Activated gamma-delta T cell (primary cell): Measurements from ENCODE around the gene PRKN.

Experiments
- DNase-seq: peaks from one replicate; lab custom pipeline; 2025; lab: John Stamatoyannopoulos, UW

Gene PRKN

DNA sequence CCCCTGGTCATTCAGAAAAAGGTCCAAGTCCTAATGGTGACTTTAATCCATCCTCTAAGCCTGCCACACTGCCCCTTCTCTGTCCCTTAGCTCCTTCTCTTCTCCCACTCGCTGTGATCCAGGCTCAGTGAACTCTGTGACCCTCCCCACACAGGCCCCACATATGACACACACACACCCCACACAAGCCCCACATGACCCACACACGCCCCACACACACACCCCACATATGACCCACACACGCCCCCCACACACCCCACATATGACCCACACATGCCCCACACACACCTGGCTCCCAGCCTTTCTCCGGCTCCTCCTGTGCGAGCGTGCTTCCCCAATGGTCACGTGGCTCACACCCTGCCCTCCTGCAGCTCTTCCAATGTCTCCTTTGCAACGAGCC is 925.3 kb downstream of the PRKN start:
- no peak for DNase-seq

DNA sequence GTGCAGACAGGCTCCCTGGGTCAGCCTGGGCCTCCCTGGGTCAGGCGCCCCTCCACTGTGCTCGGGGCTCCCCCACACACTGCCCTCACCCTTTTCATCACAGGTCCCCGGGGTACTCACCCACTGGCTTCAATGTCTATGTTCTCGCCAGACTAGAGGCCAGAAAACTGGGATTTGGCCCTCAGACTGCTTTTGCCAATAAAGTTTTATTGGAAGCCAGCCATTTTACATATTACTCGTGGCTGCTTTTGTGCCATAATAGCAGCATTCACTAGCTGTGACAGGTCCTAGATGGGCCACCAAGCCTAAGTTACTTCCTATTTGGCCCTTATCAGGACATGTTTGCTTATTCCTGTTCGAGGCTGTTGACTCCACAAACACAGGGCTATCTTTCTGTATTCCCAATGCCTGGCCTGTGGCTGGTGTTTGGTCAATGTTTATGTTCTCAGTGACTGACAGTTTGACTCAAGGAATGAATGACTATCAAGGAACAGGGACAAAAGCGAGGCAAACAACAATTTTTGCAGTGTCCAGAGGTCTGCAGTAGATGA is 928.6 kb downstream of the PRKN start:
- DNase-seq: no peak

DNA sequence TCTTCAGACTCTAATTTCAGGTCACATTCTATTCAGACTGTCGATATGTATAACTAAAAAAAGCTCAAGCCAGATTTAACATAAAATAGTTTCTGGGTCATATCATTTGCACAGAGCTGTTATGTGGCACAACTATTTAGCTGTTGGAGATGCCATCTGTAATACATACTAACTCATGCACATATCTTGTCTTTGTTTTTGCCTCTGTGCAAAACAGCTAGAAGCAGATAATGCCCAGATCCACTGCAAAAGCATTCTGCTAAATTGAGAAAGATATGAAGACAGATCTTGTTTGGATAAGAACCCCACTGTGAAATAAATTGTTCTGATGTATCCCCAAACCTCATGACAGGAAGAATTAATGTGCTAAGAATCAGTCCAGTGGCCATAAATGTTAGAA is 930.9 kb downstream of the PRKN start:
- DNase-seq: no peak

DNA sequence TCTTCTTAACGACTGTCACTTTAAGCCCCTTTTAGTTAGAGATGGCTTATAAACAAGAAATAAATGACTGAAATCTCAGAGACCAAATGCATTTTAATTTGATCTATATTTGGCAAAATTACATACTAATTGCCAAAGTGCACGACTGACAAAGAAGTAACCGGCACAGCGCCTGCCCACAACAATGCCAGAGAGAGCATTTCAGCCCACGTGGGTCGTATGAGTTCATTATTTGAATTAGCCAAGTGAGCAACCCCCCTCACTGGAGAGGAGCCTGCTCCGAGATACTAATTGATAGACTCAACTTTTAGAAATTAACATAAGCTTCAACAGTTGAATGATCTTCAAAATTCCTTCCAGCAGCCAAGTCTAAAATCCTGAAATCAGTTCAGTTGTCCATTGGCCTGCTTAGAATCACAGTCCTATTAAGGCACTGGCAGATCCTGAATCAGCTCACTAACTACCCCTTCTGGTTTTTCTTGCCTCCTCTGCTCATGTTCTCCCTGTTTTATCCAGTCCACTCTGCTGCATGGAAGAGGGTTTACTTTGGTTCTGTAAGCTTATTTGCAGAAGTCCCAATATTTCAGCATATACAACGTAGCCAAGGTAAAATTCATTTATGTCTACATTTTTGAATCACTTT is 934.6 kb downstream of the PRKN start:
- no peak for DNase-seq

DNA sequence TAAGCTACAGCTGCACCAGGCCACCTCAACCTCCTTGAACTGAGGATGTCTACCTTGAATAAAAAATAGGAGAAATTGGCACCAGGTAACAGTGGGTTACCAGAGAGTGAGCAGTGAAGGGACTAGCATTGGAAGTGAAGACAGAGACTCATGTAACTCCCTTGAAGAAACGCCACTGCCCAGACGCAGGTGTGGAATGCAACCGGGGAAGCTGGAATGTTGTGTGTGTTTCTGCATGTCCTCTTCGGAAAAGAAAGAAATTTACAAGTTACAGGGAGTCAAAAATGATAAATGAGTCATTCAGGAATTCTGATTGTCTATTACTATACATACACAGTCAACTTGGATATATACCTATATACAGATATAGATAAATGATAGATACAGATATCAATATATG is 939.0 kb downstream of the PRKN start:
- DNase-seq: no peak

DNA sequence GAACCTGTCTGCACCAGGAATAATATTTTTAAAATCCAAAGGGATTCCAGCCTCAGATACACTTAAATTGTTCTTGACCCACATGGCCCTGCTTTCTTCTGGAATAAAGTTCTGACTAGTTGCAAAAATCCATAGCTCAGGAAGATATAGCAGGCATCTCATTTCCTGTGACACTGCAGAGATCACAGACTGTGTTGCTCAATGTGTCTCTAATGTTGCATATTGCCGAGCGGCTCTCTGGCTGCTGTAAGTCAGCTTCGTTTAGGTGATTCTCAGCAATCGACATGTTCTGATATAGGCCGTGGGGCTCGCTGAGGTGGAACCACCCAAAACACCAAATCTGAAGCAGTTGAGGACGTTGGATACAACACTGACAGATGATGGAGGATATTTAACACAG is 955.4 kb downstream of the PRKN start:
- DNase-seq: no peak

DNA sequence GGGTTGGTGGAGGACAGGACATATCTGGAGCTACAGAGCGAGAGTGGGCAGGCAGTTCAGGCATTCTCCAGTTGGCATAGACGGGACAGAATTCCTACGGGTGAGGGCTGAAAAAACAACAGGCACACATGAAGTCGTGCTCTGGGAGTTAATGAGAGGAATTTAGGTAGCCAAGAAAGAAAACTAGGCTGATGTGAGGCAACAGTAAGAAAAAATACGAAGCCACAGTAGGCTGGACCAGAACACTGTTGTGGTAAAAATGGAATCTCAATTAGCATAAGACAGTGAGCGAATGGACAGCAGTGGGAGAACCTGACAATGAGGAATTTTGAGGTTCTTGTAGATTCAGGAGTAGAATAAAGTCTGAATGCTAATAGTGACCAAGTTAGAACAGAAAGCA is 965.6 kb downstream of the PRKN start:
- no peak for DNase-seq

DNA sequence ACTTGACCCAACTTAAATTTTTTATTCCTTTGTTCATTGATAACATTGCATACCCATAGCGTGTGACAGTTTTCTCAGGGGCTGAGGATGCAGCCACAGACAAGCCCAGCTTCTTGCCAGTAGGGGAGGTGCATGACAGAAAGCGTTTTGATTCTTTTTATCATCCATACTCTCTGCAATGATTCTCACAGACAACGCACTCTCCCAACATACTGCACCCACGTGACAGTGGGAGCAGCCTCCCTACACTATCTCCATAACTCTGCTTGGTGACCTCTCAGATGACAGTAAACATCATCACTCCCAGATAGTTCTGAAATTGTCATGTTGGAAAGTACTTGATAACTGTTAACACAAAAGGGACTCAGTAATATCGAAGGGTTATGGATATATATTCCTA is 972.5 kb downstream of the PRKN start:
- DNase-seq: no peak

DNA sequence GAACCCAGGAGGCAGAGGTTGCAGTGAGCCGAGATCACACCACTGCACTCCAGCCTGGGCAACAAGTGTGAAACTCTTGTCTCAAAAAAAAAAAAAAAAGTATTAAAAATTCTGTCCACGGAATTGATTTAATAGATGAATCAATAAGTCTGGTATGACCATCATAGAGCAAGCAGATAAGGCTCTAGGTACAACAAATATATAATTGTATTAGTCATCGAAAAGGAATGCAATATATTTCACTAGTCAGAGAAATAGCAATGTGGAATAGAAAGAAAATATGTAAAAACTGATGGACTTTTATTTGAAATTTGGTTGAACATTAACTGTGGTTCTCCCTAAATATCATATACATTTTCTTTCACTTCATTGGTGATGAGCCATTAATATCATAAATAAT is 976.9 kb downstream of the PRKN start:
- DNase-seq: no peak

DNA sequence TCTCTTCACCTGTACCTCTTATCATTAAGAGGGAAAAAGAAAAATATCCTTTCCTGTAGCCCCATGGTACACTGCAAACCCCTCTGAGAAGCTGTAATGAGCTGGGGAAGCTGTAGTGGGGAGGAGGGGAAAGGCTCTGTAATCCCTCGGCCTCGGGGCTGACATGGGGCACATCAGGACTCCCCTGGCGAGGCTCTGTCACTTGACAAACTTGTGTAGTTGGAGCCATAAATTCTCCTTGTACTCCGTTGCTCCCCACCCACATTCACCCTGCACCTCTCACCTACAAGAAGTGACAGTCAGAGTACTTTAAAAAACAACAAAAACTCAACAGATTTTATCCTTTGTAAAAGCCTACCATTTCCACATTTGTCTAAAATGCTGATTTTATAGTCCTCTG is 978.0 kb downstream of the PRKN start:
- DNase-seq: no peak

DNA sequence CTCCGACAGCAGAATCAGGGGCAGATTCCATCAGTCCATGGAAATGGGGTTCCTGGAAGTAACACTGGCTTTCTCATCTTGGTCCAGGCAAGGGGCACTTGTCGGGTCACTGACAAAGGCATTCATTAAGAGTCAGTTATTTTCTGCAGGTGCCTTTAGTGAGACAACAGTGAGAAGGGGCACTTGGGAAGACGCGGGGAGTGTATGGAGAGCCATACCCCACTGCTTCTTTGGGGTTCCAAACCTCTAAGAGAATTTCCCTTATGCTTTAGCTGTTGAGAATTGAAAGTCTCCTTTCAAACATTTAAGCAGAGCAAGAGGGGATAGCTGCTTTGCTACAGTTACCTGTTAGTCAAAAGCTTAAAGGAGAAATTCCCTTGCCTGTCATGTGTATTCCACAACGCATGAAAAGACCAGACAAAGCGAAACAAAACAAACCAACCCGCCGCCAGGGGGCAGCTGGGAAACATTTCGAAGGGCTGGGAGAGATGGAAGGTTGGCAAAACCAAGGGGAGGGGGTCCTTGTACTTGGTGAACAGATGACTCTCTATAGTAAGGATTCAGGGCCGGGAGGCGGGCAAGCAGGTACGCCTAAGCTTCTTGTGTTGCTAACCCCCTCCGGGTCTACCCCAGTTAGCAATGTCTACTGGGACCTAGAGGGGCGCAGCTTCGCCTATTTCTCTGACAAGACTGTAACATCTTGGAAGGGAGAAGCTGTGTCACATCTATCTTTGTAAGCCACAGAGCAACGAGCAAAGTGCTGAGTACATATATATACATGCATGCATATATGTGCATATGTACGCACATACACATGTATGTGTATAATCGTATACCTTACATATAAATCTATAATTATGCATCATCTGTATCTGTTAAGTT is 978.8 kb downstream of the PRKN start:
- no peak for DNase-seq

DNA sequence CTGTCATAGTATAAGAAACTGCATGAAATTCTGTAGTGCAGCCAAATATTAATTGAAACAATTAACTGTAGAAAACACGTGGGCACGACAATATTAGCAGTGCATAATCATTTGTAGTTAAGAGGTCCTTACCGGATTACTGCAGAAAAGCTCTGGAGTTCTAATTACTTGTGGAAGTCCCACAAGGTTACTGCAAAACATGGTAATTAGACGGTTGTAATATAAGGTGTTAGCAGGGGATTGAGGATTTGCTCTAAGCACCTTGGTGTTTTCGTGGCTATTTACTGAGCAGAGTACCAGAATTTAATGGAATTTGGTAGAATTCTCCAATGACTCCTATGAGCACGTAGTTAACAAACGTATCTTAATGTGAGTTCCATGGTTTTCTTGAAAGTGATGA is 980.1 kb downstream of the PRKN start:
- DNase-seq: no peak

DNA sequence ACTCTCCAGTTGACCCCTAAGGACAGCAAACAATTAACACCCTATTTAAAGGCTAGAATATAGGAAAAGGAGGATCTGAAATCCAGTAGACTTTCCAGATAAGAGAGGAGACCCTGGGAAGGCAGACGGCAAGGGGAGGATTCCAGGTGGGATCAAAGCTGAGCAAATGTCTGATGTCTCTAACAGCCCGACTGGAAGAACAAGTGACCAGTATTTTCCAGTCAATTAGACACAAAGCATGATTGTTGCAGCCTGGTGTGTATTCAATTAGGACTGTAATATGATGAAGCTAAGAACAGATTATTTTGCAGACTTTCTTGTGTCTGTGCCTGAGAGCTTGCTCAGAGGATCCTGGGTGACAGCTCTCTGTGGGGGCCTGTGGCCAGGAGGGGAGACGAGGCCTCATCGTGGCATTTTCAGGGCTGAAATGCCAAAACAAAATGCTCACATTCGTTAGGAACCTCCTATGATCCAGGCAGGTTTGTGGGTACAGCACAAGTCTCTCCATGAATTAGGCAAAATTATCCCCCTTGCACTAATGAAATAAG is 981.9 kb downstream of the PRKN start:
- no peak for DNase-seq

DNA sequence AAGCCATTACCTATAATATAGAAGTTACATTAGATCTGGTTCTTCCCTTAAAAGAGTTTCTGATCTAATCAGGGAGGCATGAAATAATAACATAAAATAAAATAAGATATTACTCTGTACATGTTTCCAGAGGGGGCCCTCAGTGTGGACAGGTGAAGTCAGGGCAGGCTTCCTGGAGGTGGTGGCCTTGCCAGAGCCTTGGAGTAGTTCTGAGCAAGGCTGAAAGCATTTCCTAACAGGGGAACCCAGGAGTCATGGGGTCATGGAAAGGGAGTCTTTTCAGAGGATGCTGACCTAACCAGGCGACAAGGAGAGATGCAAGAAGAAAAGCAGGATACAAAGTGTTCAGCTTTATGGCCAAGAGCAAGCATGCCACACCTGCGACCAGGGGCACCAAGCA is 982.4 kb downstream of the PRKN start:
- DNase-seq: no peak

DNA sequence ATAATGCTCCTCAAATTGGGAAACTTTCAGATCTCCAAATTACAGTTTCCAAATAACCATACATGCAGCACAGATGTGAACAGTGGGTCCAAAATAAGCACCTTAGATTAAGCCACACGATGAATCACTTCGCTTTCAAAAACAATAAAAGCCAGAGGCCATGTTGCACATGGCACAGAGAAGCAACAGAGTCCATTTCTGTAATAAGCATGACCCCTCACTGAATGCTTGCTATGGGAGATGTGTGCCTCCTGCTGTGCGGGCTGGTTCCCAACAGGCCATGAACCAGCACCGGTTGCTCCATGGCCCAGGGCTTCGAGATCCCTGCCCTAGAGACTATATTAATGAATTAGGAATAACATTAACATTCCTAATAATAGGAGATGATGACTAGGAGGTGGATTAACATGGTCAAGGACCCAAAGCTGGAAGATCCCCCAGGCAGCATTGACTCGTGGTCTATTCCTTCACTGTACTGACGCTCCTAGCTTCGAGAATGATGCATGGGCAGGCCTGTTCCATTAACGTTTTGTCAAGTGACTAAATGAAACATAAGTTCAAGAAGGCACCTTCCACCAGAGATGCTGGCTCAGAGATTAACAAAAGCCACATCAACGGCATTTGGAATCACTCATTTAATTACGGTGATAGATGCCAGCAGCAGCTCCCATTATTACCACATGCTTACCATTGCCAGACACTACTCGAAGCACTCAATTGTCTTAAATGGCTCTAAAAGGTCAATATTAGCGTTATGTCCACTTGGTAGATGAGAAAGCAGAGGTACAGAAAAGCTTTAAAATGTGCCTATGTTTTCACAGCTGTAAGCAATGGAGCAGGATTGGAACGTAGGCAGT is 983.1 kb downstream of the PRKN start:
- no peak for DNase-seq

DNA sequence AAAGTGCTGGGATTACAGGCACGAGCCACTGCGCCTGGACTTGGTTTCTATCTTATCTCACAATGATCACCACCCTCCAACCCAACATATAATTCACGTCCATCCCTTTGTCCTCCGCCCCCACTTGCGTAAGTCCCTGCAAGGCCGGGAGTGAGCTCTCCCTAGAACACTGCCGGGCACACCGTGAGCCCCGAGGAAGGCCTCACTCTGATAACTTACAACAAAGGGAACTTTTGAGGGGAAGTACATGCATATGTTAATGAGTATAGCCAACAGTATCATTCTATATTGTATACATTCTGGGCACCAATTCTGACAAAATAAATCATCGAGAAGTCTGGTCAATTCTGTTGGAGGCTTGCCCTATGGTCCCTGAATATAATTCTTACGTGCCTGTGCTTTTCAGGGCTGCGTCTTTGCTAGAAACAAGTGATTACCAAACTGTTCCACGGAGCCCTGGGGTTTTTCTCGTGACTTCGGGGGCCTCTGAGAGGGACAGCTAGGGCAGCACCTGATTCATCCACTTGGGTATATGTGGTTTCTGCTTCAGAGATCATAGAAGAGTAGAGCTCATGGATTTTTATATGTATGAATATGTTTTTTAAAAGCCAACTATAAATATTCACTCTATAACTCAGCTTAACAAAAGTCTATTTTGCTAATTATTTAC is 983.9 kb downstream of the PRKN start:
- DNase-seq: no peak

DNA sequence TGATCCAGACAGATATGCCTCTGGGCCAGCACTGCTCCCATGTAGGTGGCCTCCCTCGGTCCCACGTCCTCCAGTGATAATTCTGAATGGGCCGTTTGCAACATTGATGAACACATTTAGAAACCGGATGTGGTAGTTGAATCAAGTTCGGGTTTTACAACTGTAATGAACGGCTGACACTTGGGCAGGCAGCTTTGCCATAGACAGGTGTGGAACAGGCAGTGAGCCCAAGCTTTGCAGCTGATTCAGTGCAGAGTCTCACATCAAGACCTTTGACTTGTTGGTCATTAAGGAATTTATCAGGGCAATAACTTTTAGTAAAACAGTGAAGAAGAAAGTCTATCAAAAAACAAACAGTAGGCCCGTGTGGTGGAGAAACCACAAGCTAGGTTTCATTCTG is 987.1 kb downstream of the PRKN start:
- DNase-seq: no peak

DNA sequence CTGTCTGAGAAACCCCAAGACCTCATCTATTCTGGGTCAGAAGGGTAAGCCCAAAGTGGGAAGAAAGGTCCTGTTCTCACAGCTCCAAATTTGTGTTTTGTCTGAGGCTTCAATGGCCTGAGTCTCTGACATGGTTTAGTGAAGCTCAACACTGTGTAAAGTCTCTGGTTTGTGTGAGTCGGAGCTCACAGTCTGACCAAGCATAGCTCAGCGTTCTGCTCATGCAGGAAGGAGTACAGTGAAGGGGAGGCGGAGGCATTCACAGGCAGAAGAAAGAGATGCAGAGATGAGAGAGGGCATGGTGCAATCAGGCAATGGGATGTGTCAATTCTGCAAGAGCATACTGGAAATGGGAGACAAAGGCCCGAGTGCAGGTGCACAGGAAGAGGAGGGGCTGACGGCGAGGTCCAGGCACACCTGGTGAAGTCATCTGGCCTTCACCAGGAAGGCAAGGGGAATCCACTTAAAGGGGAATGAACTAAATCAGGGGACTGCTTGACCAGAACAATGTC is 990.7 kb downstream of the PRKN start:
- DNase-seq: no peak

DNA sequence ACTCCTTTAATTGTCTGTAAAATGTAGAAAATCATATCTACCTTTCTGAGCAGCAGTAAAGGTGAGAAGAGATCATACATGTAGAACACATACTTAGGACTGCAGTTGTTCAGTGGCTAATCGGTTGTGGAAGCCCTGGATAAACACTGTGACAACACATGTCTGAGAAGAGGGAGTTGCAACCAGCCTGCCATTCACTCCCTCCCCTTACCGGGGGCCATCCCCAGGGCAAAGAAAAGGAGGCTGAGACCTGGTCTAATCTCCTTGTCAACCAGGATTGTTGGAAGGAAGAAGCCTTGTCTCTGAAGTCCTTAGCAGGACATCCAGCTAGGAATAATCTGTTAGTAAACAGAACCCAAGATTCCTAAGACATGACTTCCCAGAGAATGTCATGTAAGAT is 991.2 kb downstream of the PRKN start:
- no peak for DNase-seq

DNA sequence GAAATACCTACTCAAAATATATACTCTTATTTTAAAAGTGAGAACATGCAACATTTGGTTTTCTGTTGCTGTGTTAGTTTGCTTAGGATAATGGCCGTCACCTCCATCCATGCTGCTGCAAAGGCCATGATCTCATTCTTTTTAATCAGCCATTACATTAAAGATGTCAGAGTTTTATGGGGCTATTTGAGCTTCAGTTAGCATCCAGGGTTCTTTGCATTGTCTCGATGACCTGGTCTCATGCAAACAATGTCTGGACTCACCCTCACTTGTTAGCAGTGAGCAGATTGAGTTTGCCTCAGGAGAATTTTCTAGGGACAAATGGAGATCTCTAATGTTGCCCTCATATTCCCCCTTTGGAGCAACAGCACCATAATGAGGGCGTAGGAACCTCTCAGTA is 995.0 kb downstream of the PRKN start:
- DNase-seq: no peak

DNA sequence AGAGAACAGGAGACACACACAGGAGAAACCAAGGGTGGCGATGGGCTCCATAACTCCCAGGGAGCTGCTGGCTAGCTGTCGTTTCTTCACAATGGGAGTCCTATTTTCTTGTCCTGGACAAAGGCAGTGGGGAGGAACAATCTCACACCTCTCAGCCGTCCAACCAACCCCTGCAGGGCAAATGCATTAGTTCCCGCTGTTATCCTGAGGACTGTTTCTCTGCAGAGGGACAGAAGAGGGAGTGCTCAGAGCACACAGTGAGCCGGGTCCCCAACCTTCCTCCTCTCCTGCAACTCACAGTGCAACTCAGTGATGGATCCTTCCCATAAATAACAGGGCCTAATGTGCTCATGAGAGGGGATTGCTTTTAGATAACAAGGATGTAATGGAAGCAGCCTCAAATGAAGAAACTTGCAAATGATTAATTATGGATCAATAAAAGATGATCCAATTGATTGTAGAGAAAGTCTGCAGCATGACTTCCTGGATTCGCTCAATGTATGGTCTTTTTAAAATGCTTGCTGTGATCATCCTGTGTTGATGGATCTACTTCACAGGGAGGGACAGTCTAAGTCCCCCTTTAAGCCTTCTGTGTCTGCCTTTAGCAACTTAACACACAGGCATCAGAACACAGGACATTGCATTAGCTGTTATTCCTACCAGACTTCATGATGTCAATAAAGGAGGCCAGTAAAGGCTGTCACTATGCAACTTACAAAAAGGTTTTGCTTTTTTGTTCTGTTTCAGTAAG is 1000.3 kb downstream of the PRKN start:
- no peak for DNase-seq
